Psoas muscle (tissue), 8 donors: ENCODE measurements around the gene CACNA1S. TPM values are rescaled to one million over a fixed set of nuclear protein-coding genes. Genes with fewer than 3 reads are reported as not detected.

ENCODE experiments used
- ATAC-seq, 4 donors: fragments of 200-7000 bp; cut with Tn5 transposase; one replicate each; pipeline ENCODE4 v1.9.1; 2020; ENCODE audit warnings: moderate library complexity in 3 of 4, mild to moderate bottlenecking in 2 of 4
- DNase-seq, 2 donors: peaks; one replicate each; pipeline ENCODE4 v3.0.0-alpha.2; 2020
- H3K27ac ChIP-seq: fragments of 200-600 bp; one replicate; pipeline ENCODE4 v1.8.0; 2022
- H3K27me3 ChIP-seq, 3 donors: fragments of 200-600 bp in 1 of 3; one replicate each; pipeline versions ENCODE4 v1.6.1 to v1.8.0; 2013 to 2022; ENCODE audit warnings: low read length in 2 of 3, mild to moderate bottlenecking in 2 of 3, moderate library complexity in 1 of 3; ENCODE audit not compliant: insufficient read depth in 3 of 3
- H3K36me3 ChIP-seq, 2 donors: fragments of 200-600 bp in 1 of 2; one replicate each; pipeline versions ENCODE4 v1.6.1 to v1.8.0; 2013 to 2022; ENCODE audit warnings: low read depth in 1 of 2, mild to moderate bottlenecking in 1 of 2, moderate library complexity in 1 of 2; ENCODE audit not compliant: insufficient read depth in 1 of 2
- H3K4me1 ChIP-seq: fragments of 200-600 bp; one replicate; pipeline ENCODE4 v1.8.0; 2022
- H3K4me3 ChIP-seq: fragments of 200-600 bp; one replicate; pipeline ENCODE4 v1.8.0; 2022; ENCODE audit warnings: mild to moderate bottlenecking
- H3K9me3 ChIP-seq: fragments of 200-600 bp; one replicate; pipeline ENCODE4 v1.8.0; 2022
- WGBS, 3 donors: extraction: QIAGEN DNeasy Blood & Tissue Kit; methylation state at CpG; one replicate each; pipeline versions ENCODE4 v1.1.6 to v1.1.7; 2013; 5-methylcytosine and 5-hydroxymethylcytosine counted together
- intact Hi-C, 2 donors: fragments of 100-400 bp; cut with DNase I; formaldehyde crosslinking; loops; one replicate each; pipeline versions ENCODE4 v1.11.0 to v1.14.2; 2022
- polyA plus RNA-seq, 3 donors: library from polyadenylated mRNA; stranded (reverse); fragments of 200-250 nt; gene quantifications; one replicate each; pipeline ENCODE4 v1.2.3, GENCODE V29; 2013
- total RNA-seq, 4 donors: library from RNA; stranded (reverse); fragmentation: NEBNext Ultra II Directional in 2 of 4; extraction: Animal tissue kit (Norgen Biotek cat#: 25700) in 2 of 4; gene quantifications; one replicate each; pipeline versions ENCODE4 v1.2.1 to v1.2.4, GENCODE V29; 2021 to 2023
- TF ChIP-seq, protein P1 (sequence below): fragments of 200-600 bp; IDR thresholded peaks from one replicate; pipeline ENCODE4 v1.8.0; 2022; ENCODE audit warnings: antibody characterized with exemption
- donor health status: healthy with polysubstance abuse.
- donor health status: DM: no; HTN: no; CAD: no; lungs with moderate emphysema.
- donor health status: Bipolar disorder and iron deficiency.
- donor health status: healthy.
- donor health status: DM: yes; HTN: yes; CAD: no.
- donor health status: DM: no; HTN: no; CAD: no.
- donor health status: DM: no; HTN: no; CAD: no.
- donor health status: DM: yes; HTN: yes; CAD: no.

Gene CACNA1S
- total and polyA plus RNA-seq, 7 donors = 11.9 to 269 (median 56.3) TPM

DNA sequence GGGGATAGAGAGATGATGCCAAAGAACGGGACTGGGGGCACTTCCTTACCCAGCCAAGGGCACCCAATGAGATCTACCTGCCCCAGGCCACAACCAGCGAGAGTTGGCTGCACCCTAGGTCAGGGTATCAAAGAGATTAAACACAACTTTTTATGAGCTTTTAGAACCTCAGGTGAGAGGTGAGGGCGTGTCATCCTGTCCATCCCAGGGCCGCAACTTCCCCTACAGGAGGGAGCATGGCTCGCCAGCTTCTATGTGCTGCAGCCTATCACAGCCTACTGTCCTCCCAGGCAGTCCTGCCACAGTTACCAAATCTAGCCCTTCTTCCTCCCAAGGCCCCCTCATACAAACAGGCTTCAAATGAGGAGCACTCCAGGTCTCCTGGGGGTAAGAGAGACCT is 29.2 kb upstream of the CACNA1S start:
- H3K9me3 ChIP-seq = no peaks in the 10 kb centered on the region
- 94 to 98% (median 97%) methylated on average over 5 of the region's 5 CpGs for WGBS, 3 donors
- TF ChIP-seq, protein P1, sequence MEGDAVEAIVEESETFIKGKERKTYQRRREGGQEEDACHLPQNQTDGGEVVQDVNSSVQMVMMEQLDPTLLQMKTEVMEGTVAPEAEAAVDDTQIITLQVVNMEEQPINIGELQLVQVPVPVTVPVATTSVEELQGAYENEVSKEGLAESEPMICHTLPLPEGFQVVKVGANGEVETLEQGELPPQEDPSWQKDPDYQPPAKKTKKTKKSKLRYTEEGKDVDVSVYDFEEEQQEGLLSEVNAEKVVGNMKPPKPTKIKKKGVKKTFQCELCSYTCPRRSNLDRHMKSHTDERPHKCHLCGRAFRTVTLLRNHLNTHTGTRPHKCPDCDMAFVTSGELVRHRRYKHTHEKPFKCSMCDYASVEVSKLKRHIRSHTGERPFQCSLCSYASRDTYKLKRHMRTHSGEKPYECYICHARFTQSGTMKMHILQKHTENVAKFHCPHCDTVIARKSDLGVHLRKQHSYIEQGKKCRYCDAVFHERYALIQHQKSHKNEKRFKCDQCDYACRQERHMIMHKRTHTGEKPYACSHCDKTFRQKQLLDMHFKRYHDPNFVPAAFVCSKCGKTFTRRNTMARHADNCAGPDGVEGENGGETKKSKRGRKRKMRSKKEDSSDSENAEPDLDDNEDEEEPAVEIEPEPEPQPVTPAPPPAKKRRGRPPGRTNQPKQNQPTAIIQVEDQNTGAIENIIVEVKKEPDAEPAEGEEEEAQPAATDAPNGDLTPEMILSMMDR = no peak
- no peak overlapping the region for H3K4me3 ChIP-seq
- intact Hi-C loops = no loop called here
- no peak for ATAC-seq
- no peak for DNase-seq
- no peaks in the 10 kb centered on the region for H3K27me3 ChIP-seq
- H3K36me3 ChIP-seq = peaks cover 2 to 92% of the 10 kb centered on the region in 2 donors
- H3K4me1 ChIP-seq = no peaks in the 10 kb centered on the region
- H3K27ac ChIP-seq = no peak overlapping the region

DNA sequence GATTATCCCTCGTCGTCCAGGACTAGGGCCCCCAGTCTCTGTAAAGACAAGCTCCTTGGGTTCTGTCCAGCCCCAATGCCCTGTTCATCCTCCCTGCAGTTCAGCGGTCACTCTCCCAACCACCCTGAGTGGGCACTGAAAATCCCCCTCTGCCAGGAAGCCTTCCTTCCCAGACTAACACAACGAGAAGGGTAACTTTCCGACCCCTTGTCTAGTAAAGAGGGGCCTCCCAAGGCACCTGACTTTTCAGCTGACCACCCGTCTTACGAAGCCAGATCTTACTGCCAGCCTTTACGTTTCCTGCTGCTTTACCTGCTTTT is 28.7 kb upstream of the CACNA1S start:
- no peak for ATAC-seq
- peaks cover 2 to 92% of the 10 kb centered on the region in 2 donors for H3K36me3 ChIP-seq
- no peak overlapping the region for H3K27ac ChIP-seq
- no peaks in the 10 kb centered on the region for H3K27me3 ChIP-seq
- no peak overlapping the region for H3K4me3 ChIP-seq
- H3K4me1 ChIP-seq = no peaks in the 10 kb centered on the region
- TF ChIP-seq, protein P1 = no peak
- no peaks in the 10 kb centered on the region for H3K9me3 ChIP-seq
- no peak for DNase-seq
- 95 to 98% (median 96%) methylated on average over 8 of the region's 8 CpGs for WGBS, 3 donors
- intact Hi-C loops = no loop called here

DNA sequence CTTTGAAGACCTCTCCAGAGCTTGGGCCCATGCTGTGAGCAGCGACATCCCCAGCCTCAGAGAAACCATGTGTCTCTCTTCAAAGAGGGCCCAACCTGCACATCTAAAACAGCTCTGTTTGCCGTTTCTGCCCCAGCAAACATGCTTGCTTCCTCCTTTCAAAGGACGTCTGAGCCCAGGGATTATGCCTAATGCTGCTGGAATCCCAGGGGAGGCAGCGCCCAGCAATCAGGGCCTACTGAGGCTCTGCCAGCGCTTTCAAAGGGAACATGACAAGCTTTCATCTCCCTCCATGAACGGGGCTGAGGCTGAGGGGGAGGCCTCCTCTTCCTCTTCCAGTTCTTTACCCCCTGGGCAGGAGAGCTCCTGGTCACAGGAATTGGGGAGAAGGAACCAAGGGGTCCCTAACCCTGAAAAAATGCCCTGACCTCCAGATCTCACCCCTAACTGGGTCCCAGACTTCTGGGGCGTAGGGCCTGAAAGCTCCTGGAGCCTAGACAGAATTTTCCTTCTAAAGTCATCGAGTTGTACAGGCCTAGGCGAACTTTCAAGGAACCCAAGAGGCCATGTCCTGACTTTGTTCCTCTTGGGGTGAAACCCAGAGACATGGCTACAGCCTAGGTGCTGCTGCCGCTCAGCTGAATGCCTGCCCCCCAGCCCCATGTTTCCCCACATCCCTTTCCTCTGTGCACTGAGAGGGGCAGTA is 28.2 kb upstream of the CACNA1S start:
- Histone ChIP-seq H3K4me1 (no peaks in the 10 kb centered on the region), H3K4me3 (no peak overlapping the region), H3K9me3 (no peaks in the 10 kb centered on the region), H3K27me3 (no peaks in the 10 kb centered on the region), H3K36me3 (peaks cover 2 to 92% of the 10 kb centered on the region in 2 donors), H3K27ac (no peak overlapping the region)
- intact Hi-C loops = no loop called here
- WGBS, 3 donors = 86 to 92% (median 91%) methylated on average over 10 of the region's 10 CpGs
- ATAC-seq = no peak
- TF ChIP-seq, protein P1 = no peak
- no peak for DNase-seq

DNA sequence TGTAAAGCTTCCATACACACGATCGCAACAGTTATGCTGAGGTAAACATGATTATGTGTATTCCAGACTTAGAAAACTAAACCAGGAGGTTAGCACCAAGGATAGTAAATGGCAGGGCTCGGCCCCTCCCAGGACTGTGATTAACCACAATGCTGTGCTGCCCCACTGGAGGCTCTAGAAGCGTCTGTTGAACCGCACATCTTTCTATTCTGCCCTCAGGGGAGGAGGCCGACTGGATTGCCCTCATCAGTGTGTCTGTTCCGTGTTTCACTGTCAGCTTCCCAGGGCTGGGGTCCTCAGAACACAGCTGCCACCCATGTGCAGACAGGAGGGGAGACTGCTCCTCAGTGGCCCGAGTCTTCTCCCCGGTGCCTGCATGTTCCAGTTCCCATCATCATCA is 27.5 kb upstream of the CACNA1S start:
- DNase-seq (no peak), ATAC-seq (no peak)
- Histone ChIP-seq H3K4me1 (no peaks in the 10 kb centered on the region), H3K27me3 (no peaks in the 10 kb centered on the region), H3K27ac (no peak overlapping the region), H3K36me3 (peaks cover 2 to 92% of the 10 kb centered on the region in 2 donors), H3K4me3 (no peak overlapping the region), H3K9me3 (no peaks in the 10 kb centered on the region)
- TF ChIP-seq, protein P1 = no peak
- intact Hi-C loops = no loop called here
- WGBS, 3 donors = 94 to 96% (median 95%) methylated on average over 9 of the region's 9 CpGs

DNA sequence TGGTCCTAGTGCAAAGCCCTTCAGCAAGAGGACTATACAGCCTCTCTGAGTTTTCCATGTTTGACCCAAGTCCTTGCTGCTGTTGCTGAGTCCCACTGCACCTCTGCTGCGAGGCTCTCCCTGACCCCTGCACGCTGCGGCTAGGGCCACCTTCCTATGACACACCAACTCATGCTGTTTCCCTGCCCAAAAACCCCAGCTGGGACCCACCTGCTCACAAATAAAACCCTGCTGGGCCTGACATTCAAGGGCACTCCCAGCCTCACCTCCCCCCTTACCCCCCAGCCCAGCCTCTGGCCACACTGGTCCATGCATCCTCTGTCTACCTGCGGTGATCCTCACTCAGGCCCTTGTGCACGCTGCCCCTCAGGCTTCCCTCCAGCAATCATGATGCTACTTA is 27.1 kb upstream of the CACNA1S start:
- Histone ChIP-seq H3K36me3 (peaks cover 2 to 89% of the 10 kb centered on the region in 2 donors), H3K27me3 (no peaks in the 10 kb centered on the region), H3K4me1 (no peaks in the 10 kb centered on the region), H3K4me3 (no peak overlapping the region), H3K9me3 (no peaks in the 10 kb centered on the region), H3K27ac (no peak overlapping the region)
- TF ChIP-seq, protein P1 = no peak
- whole genome bisulfite sequencing, 3 donors = 97 to 100% (median 99%) methylated on average over 5 of the region's 5 CpGs
- ATAC-seq (no peak), DNase-seq (no peak)
- intact Hi-C loops = no loop called here
